Activated CD8-positive, alpha-beta memory T cell treated with anti-CD3 and anti-CD28 coated beads for 36 hours (primary cell): ENCODE results near the gene C19orf38. TPM values are rescaled to one million over a fixed set of nuclear protein-coding genes. Genes with fewer than 3 reads are reported as not detected.

ENCODE experiments used
- CTCF ChIA-PET: fragments of 350-600 bp; sonication (Branson Sonifier 250); formaldehyde crosslinking; loops from one replicate; lab custom pipeline; 2021; ENCODE audit warnings: antibody characterized with exemption; lab: Charles Lee
- POLR2A ChIA-PET: fragments of 350-600 bp; sonication (Branson Sonifier 250); formaldehyde crosslinking; loops from one replicate; lab custom pipeline; 2021; ENCODE audit warnings: antibody characterized with exemption; lab: Charles Lee
- total RNA-seq, 2 experiments: library from RNA; stranded (reverse); gene quantifications; one replicate each; pipeline ENCODE4 v1.2.3, GENCODE V29; 2021

C19orf38 gene, protein sequence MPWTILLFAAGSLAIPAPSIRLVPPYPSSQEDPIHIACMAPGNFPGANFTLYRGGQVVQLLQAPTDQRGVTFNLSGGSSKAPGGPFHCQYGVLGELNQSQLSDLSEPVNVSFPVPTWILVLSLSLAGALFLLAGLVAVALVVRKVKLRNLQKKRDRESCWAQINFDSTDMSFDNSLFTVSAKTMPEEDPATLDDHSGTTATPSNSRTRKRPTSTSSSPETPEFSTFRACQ
- under 1 TPM; 0.44 to 0.48 TPM for total RNA-seq

DNA sequence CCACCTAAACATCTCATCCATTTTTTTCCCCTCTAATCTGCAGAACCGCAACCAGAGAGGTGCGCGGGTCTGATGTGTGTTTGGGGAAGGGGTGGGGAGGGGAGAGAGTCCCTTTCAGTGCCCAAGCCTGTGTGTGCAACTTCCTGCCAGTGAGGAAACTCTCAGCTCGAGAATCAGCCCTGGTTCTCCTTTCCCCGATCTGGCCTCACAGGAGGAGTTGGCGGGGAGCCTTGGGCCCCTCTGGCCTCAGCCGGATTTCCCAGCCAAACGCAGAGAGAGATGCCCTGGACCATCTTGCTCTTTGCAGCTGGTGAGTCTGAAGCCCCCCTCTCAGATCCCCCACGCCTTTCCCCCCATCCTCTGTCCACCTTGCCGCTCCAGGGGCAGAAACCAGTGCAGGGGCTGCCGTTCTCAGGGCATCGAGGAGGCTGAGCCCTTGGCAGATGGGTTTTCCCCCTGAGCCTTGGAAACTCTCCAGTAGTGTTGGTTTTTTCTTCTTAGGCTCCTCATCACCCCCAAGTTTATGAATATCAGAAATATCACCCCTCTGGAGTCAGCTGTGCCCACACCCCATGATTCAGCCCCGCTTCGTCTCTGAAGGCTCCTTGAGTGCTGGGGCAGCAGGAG, at the start of gene C19orf38:
TSS of gene C19orf38 (plus strand) at position 186 of the 627 bp plus-strand sequence. CDS start at position 280, 94 bp downstream.
- POLR2A ChIA-PET = no interaction called here

DNA sequence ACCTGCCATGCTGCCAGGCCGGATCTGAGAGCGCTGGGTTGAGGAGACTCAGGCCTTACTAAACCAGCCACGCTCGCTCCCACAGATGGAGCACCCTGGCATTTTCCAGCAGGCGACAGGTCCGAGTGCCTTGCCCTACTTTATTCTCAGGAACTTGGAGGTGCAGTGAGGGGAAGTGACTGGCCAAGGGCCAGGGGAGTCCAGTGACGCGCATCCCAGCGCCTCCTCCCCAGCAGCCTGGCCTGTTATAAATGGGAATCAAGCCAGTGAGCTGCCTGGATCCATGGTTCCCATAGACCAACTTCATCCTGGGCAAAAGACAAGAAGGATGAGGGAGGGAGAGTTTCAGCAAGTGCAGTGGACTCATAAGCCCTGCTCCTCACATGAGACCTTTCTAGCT, 47.7 kb upstream of the C19orf38 start:
- ChIA-PET POLR2A (no interaction called here), CTCF (no interaction called here)

More for the DNA sequence above, at the start of gene C19orf38:
- CTCF ChIA-PET = no interaction called here

DNA sequence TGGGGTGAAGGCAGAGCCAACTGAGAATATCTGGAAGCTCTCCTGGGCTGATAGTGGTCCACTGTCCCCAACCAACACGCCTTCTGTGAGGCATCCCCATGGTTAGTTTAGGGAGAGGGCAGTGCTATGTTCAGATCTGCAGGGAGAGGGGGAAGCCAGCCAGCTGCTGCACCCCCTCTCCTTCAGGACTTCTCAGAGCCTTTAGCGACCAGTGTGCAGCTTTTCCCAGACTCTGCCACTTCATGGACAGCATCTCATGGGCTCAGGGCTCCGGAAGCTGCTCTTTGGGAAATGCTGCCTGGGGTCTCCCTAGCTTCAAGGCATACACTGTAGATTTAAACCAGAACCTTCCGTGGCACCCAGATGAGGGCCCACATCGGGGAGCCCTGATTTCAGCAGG, 45.7 kb upstream of the C19orf38 start:
- ChIA-PET POLR2A (no interaction called here), CTCF (interaction anchor here (0.6 to 1.5 kb wide), 2 partner anchors 62 to 379 kb away, joined by 4 to 6 read pairs; no protein-coding TSS in a partner anchor)

DNA sequence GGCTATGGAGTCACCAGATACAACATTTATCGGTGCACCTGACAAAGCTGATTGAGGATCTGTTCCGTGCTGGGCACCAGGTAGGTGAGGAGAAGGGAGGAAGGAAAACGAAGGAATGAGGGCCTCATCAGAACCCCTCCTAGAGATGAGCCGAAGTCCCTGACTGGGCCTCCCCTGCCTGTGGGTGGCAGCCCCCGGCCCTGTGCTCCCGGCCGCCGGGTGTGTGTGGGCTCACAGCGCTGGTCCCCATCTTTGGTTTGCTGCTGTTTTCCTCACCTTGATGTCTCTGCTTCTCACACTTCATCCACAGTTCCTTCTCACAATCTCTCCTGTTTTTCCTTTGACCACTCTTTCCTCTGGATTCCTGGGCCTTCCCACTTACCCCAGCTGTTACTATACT, 45.0 kb upstream of the C19orf38 start:
- POLR2A ChIA-PET = no interaction called here
- CTCF ChIA-PET = interaction anchor here (0.6 kb wide), 1 partner anchor 59 kb away, joined by 3 read pairs; no protein-coding TSS in a partner anchor

DNA sequence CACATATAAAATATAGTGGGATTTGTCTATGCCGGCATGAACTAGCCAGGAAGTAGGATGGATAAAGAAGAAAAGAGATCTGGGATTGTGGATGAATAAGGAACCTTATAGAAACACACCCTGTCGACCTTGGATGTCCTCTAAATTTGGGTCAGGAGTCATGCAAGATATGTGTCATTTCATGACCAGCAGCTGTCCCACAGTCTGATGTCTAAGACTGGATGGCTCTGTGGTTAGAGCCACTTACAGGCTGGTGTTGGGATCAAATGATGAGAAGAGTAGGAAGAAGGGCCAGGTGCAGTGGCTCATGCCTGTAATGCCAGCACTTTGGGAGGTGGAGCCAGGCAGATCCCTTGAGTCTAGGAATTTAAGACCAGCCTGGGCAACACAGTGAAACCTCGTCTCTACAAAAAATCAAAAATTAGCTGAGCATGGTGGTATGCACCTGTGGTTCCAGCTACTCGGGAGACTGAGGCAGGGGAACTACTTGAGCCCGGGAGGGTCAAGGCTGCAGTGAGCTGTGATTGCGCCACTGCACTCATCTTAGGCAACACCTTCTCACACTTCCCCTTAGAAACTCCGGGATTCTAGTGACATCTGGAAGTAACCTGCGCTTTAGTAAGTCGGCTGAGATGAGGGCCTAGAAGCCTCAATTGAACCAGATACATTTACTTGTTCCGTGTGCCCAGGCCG, 43.0 kb upstream of the C19orf38 start:
- ChIA-PET POLR2A (no interaction called here), CTCF (interaction anchor here (1.3 kb wide), 1 partner anchor 16 kb away, joined by 4 read pairs; no protein-coding TSS in a partner anchor)

DNA sequence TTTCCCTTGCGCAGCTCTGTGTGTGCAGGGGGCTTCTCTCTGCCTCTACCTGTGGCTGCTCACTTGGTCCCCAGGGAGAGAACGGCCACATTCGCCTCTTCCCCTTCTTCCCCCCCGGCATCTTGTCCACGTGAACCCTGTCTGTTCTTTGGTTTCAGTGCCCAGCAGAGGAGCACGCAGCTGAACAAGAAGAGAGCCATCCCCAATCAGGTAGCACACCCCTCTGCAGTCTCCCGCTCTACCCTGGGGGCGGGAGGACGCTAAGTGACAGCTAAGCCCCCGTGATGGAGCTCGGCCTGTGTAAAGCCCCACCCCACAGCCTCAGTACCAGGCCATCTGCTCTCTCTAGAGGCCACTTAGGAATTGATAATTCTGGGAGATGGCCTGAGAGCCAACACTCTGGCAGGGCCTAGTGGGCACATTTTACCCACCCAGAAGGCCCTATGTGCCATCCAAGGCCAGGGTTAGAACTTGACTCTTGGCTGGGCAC, 42.4 kb upstream of the C19orf38 start:
- POLR2A ChIA-PET = no interaction called here
- CTCF ChIA-PET = interaction anchor here (1.3 kb wide), 1 partner anchor 15 kb away, joined by 4 read pairs; no protein-coding TSS in a partner anchor

DNA sequence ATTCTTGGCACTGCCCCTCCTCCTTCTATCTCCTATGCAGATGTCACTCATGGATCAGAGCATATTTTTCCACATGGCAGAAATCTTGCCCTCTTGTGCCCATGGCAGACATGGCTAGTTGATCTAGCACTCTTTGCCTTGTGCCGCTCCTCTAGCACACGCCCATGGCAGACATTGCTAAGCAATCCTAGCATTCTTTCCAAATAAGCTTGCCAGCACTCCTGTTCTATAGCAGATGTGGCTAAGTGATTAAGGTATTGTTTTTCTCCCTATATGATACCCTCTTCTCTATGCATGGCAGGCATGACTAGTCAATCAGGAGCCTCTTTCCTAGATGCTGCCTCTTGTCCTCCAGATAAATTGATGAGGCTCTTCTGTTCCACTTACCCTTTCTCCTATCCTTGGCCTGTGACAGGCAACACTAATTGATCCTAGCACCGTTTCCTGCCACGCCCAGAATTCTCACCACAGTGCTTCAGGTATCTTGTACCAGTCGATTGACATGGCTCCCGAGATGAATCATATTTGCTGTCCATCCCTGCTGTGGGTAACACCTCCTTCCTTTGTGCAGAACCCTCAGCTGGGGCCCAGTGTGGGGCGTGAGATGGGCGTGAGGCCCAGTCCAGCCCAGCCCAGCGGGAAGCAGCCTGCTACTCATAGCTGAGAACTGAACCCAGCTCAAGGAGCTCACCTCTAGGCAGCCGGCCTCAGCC, 39.1 kb upstream of the C19orf38 start:
- CTCF ChIA-PET = interaction anchor here (1.2 kb wide), 1 partner anchor 19 kb away, joined by 3 read pairs; no protein-coding TSS in a partner anchor
- POLR2A ChIA-PET = no interaction called here

DNA sequence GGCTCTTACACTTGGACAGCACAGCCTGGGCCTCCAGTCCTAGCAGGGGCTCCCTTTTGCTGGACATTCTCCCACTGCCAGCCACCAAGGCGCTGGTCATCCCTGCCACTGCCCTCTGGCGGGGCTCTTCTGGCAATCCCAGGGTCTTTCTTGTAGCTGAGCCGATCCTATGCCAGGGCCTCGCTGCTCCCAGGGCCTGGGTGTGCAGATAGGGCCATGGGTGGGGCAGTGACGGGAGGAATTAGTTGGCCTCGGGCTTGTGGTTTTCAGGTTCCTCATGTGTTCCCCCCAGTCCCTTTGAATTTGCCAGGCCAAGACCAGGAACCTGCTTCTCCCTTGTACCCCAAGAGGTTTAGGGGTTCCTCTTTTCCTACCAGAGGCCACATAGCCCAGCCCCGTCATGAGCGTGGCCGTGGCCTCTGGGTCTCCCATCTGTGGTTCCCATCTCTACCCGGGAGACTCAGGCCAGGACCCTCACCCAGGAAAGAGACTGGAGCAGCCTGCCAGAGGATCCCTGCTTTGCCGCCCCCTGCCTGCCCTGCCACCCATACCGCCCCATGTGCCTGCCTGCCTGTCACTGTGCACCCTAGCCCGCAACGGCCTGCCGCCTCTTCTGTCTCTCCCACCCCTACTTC, 38.4 kb upstream of the C19orf38 start:
- CTCF ChIA-PET = interaction anchor here (1.1 to 1.2 kb wide), 2 partner anchors 18 to 92 kb away, joined by 3 read pairs; no protein-coding TSS in a partner anchor
- POLR2A ChIA-PET = no interaction called here

DNA sequence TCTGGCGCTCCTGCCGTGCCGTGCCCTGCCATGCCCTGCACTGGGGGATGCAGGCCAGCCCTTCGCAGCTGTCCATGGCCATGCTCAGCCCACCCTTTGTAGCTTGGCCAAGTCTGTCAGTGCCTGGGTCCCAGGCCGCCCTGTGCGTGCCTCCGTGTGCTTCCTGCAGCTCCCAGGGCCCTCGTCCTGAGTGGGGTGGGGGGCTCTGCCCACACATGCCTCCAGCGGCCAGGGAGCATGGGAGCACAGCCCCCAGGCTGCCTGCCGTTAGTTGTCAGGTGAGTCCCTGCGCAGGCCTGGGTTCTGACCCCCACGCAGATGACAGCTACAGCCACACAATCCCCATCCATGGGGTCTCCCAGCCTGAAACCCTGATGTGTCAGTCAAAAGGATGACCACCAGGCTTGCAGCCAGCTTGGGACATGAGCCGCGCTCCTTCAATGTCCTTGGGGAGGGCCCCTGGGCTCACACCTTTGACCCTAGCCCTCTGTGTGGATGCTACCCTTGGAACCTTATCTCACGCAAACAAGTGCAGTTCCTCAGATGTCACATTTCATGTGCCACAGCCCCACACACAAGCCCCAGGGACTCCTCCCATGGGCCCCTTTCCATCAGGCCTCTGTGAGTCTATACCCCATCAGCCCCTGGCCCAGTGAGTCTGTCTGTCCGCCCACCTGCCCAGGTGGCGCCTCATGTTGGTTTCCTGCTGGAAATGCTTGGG, 36.7 kb upstream of the C19orf38 start:
- CTCF ChIA-PET = no interaction called here
- POLR2A ChIA-PET = interaction anchor here (1.0 kb wide), 1 partner anchor 25 kb away, joined by 3 read pairs; the partner anchor contains the start of gene TMED1

DNA sequence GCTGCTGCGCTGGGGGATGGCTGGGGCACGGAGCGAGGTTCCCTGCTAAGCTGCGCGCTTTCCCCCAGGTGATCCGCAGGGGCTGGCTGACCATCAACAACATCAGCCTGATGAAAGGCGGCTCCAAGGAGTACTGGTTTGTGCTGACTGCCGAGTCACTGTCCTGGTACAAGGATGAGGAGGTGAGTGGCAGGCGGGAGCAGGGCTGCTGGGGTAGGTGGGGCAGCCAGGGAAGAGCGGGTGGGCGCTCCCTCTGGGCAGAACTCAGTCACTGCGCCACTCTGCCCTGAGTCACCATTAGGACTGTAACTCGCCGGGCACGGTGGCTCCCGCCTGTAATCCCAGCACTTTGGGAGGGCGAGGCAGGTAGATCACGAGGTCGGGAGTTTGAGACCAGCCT, 36.0 kb upstream of the C19orf38 start:
- ChIA-PET CTCF (no interaction called here), POLR2A (interaction anchor here (1.0 kb wide), 1 partner anchor 24 kb away, joined by 3 read pairs; the partner anchor contains the start of gene TMED1)

DNA sequence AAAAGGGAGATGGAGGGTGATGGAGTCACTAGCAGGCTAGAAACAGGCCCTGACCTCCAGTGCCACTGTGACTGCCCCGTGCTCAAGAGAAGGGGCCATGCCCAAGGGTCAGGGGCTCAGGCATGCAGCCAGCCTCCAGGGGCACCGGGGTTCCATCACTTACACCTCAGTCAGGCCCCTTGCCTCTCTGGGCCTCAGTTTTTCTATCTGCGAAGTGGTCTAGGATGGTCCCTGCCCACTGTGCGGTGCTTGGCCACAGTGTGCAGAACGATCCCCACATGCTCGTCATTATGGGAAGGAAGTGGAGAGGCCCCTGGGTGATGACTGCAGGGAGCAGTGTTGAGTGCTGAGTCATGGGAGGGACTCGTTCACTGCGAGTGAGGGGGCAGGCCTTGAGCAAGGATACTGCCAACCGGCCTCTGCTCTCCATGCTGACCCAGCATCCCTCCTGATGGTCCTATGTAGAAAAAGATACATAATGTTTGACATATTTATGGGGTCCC, 35.3 kb upstream of the C19orf38 start:
- CTCF ChIA-PET = interaction anchor here (0.7 kb wide), 2 partner anchors 66 to 240 kb away, joined by 3 read pairs; no protein-coding TSS in a partner anchor
- POLR2A ChIA-PET = no interaction called here

DNA sequence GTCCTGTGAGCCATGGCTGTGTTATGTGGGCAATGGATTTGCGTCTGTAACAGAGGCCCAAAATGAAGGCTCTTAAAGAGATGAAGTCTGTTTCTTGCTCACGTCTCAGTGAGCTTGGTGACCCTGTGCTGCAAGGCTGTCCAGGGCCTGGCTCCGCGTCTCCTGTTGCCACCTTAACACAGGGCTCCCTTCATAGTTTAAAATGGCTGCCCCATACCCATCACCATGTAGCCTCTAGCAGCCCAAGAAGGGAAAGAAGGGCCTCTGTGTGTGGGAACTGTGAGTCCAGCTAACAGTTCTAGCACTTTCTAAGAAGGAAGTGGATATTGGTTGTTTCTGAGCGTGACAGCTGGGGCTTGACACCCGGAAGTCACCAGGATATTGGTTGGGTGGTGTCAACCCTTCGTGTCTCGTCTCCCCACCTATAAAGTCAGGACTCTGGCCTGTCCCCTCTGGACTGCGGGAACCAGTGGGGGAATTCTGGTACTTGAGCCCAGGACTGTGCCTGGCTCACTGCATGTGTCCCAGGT, 33.1 kb upstream of the C19orf38 start:
- ChIA-PET POLR2A (interaction anchor here (0.6 kb wide), 1 partner anchor 435 kb away, joined by 3 read pairs; the partner anchor contains the start of gene TYK2), CTCF (interaction anchor here (0.7 to 1.5 kb wide), 3 partner anchors 15 to 49 kb away, joined by 3 read pairs; no protein-coding TSS in a partner anchor)

DNA sequence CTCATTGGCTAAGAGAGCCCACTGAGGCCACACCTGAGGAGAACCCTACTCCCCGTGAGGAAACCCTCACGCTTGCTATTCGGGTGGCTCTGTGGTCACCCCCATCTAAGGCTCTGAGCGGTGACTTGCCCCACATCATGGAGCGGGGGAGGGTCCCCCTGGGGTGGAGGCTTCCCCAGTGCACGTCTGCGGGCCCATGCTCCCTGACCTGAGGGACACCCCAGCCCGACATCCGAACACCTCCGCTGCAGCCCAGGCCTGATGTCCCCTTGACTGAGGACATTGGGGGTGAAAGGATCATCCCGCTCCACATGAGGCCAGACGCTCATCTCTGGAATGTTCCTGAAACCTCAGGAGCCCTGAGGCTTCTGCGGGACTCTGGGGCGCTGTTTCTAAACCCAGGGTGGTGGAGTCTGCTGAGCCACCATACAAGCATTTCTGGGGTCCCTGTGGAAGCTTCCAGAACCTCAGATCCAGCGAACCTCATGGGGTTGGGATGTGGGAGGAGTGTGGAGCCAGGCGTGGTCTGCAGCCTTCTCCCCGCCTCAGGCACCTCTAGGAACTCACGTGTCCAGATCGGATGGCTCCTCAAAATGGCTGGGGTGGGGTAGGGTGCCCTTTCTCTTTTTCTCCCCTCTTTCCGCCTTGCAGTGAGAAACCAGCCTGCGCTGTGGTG, 32.1 kb upstream of the C19orf38 start:
- CTCF ChIA-PET = interaction anchor here (0.5 kb wide), 1 partner anchor 9 kb away, joined by 3 read pairs; no protein-coding TSS in a partner anchor
- POLR2A ChIA-PET = interaction anchor here (0.6 kb wide), 1 partner anchor 39 kb away, joined by 3 read pairs; no protein-coding TSS in a partner anchor

DNA sequence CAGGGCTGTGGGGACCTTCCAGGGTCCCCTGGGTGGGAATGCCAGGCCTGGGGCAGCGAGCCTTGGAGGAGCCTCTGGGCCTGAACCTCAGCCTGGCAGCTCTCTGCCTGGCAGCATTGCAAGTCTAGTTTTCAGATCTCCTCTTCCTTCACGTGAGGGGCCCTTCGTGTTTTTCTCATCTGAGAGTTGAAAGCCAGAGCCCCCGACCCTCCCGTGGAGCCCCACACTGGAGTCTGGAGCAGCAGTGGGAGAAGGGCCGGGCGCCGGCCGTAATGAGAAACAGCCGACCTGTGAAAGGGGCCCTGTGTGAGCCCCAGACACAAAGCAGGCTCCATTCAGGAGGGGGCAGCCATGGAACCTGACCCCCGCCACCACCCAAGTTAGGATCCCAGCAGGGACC, 31.5 kb upstream of the C19orf38 start:
- POLR2A ChIA-PET = no interaction called here
- CTCF ChIA-PET = no interaction called here

DNA sequence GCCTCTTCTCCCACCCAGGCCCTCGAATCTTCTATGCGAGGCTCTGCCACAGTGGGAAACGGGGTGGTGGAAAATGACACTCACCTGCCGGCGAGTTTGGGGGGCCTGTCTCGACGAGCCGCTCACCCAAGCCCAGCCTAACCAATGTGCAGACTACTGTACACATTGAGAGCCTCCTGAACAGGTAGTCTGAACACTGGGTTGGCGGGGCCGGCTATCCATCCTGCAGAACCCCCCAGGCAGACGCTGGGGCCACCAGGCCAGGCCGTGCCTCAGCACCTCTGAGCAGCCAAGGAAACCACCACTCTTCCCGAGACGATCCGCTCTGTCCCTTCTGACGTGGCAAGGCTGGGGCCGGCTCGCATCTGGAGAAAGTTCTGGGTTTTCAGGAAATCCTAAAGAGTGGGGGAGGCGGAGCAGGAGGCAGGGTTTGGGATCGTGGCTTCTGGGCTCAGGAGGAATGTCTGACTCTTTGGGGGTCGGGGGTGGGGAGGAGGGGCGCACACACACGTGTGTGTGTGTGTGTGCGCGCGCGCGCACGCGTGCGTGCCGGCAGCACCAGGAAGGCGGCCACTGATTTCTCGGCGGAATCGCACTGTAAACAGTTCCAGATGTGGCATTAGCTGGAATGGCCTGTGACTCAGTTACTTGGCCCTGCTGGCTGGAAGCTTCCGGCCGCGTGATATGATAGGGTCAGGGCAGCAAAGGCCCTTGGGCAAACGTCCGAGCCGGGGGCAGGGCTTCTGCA, 30.8 kb upstream of the C19orf38 start:
- CTCF ChIA-PET = no interaction called here
- POLR2A ChIA-PET = interaction anchor here (0.6 to 1.1 kb wide), 2 partner anchors 11 to 115 kb away, joined by 3 read pairs; no protein-coding TSS in a partner anchor
